Nephron progenitor cell (in vitro differentiated cells): ENCODE results near the gene PDLIM7.
A peak's percentile ranks its signal among the peaks of the same experiment; 100 is the strongest.

Experiments used
- DNase-seq: peaks from one replicate; pipeline ENCODE4 v3.0.0; 2021
- H3K27ac Mint-ChIP-seq: 2 replicates; pipeline ENCODE4 v1.8.0; 2021; ENCODE audit warnings: mild to moderate bottlenecking, moderate library complexity, mixed read lengths
- H3K27me3 Mint-ChIP-seq: 2 replicates; pipeline ENCODE4 v1.8.0; 2021; ENCODE audit warnings: mild to moderate bottlenecking, low read depth, mixed read lengths; ENCODE audit not compliant: poor library complexity
- H3K36me3 Mint-ChIP-seq: 2 replicates; pipeline ENCODE4 v1.8.0; 2021; ENCODE audit warnings: low read depth, mixed read lengths
- H3K4me1 Mint-ChIP-seq: 2 replicates; pipeline ENCODE4 v1.8.0; 2021; ENCODE audit warnings: mixed read lengths
- H3K4me3 Mint-ChIP-seq: 2 replicates; pipeline ENCODE4 v1.8.0; 2021; ENCODE audit warnings: mild to moderate bottlenecking, moderate library complexity, mixed read lengths
- H3K9me3 Mint-ChIP-seq: 2 replicates; pipeline ENCODE4 v1.8.0; 2021; ENCODE audit warnings: mild to moderate bottlenecking, moderate library complexity, mixed read lengths
- CTCF ChIP-seq: fragments of 200-600 bp; sonication (generic); IDR thresholded peaks from 2 replicates; pipeline ENCODE4 v1.5.0; 2021; ENCODE audit warnings: antibody characterized with exemption

The PDLIM7 gene

GRCh38 chr5:177473443-177474001, 23.9 kb downstream of the PDLIM7 start, which contains the start of gene DBN1:
DBN1 (minus strand) TSS chr5:177473634; CDS start chr5:177473521, 113 bp downstream.
- DNase-seq, result peak; percentile 65
- peak within 1 kb of the TSS; percentile 74 for H3K27ac Mint-ChIP-seq
- H3K4me3 Mint-ChIP-seq, result peak within 1 kb of the TSS; percentile 84
- no peaks in the 10 kb centered on the region for H3K27me3 Mint-ChIP-seq
- H3K36me3 Mint-ChIP-seq, result peaks cover 16% of the 10 kb centered on the region
- no peak for TF ChIP-seq CTCF
- H3K9me3 Mint-ChIP-seq, result no peaks in the 10 kb centered on the region
- H3K4me1 Mint-ChIP-seq, result peaks cover 76% of the 10 kb centered on the region

GRCh38 chr5:177472460-177473442, 24.7 kb downstream of the PDLIM7 start:
- peak overlapping the region; percentile 51 for H3K27ac Mint-ChIP-seq
- DNase-seq, result peak; percentile 74
- peaks cover 3% of the 10 kb centered on the region for H3K9me3 Mint-ChIP-seq
- peak overlapping the region; percentile 84 for H3K4me3 Mint-ChIP-seq
- H3K4me1 Mint-ChIP-seq, result peaks cover 69% of the 10 kb centered on the region
- H3K36me3 Mint-ChIP-seq, result peaks cover 24% of the 10 kb centered on the region
- no peaks in the 10 kb centered on the region for H3K27me3 Mint-ChIP-seq
- TF ChIP-seq CTCF, result no peak

- H3K4me3 Mint-ChIP-seq, result peak overlapping the region; percentile 84
- H3K9me3 Mint-ChIP-seq, result peaks cover 9% of the 10 kb centered on the region
- no peaks in the 10 kb centered on the region for H3K27me3 Mint-ChIP-seq
- H3K4me1 Mint-ChIP-seq, result peaks cover 66% of the 10 kb centered on the region
- DNase-seq, result no peak
- TF ChIP-seq CTCF, result no peak
- peaks cover 34% of the 10 kb centered on the region for H3K36me3 Mint-ChIP-seq
- peak overlapping the region; percentile 51 for H3K27ac Mint-ChIP-seq
Observed at GRCh38 chr5:177471610-177472356, 25.6 kb downstream of the PDLIM7 start.

- no peak for TF ChIP-seq CTCF
- DNase-seq, result no peak
- Mint-ChIP-seq H3K4me3 (peak overlapping the region; percentile 84), H3K4me1 (peaks cover 59% of the 10 kb centered on the region), H3K27ac (peak overlapping the region; percentile 95), H3K36me3 (peaks cover 42% of the 10 kb centered on the region), H3K27me3 (no peaks in the 10 kb centered on the region), H3K9me3 (peaks cover 17% of the 10 kb centered on the region)
Observed at GRCh38 chr5:177470759-177471536, 26.5 kb downstream of the PDLIM7 start.

- Mint-ChIP-seq H3K9me3 (peaks cover 27% of the 10 kb centered on the region), H3K27me3 (no peaks in the 10 kb centered on the region), H3K27ac (peak overlapping the region; percentile 95), H3K4me1 (peaks cover 48% of the 10 kb centered on the region), H3K36me3 (peaks cover 52% of the 10 kb centered on the region), H3K4me3 (peak overlapping the region; percentile 84)
- TF ChIP-seq CTCF, result no peak
- no peak for DNase-seq
Observed at GRCh38 chr5:177469750-177470525, 27.5 kb downstream of the PDLIM7 start.
